Measurements from ENCODE around the gene SEMA4C.
"Not testable (repeated sequence)": the region's sequence is repeated elsewhere in the genome, so short reads cannot be mapped to it uniquely, and the experiment has no call there.

SEMA4C gene

GRCh38 chr2:96897491-96898134 is 27.7 kb upstream of the SEMA4C start:
- DNase-seq = no peak

- peak; percentile 35 for DNase-seq
These were observed 26.1 kb upstream of the SEMA4C start for GRCh38 chr2:96895746-96896651.

- no peak for DNase-seq
These were observed 25.3 kb upstream of the SEMA4C start for GRCh38 chr2:96895032-96895745.

GRCh38 chr2:96894151-96894531 is 24.3 kb upstream of the SEMA4C start:
- DNase-seq = no peak

- no peak for DNase-seq
These were observed 23.6 kb upstream of the SEMA4C start for GRCh38 chr2:96893289-96894150.

- DNase-seq = no peak
These were observed 21.9 kb upstream of the SEMA4C start for GRCh38 chr2:96891591-96892333.

- DNase-seq = no peak
These were observed 21.0 kb upstream of the SEMA4C start for GRCh38 chr2:96890726-96891385.

GRCh38 chr2:96890252-96890651 is 20.4 kb upstream of the SEMA4C start:
- no peak for DNase-seq

GRCh38 chr2:96889502-96889901 is 19.6 kb upstream of the SEMA4C start:
- DNase-seq = not testable (repeated sequence)

- DNase-seq = no peak
These were observed 18.5 kb upstream of the SEMA4C start for GRCh38 chr2:96888072-96889011.

- no peak for DNase-seq
These were observed 17.7 kb upstream of the SEMA4C start for GRCh38 chr2:96887493-96888012.

- no peak for DNase-seq
These were observed 15.8 kb upstream of the SEMA4C start for GRCh38 chr2:96885432-96886347.

GRCh38 chr2:96884299-96885094 is 14.6 kb upstream of the SEMA4C start:
- DNase-seq = no peak

- no peak for DNase-seq
These were observed 13.4 kb upstream of the SEMA4C start for GRCh38 chr2:96883306-96883705.

- DNase-seq = no peak
These were observed 13.0 kb upstream of the SEMA4C start for GRCh38 chr2:96882906-96883305.

- no peak for DNase-seq
These were observed 12.3 kb upstream of the SEMA4C start for GRCh38 chr2:96882230-96882629.

GRCh38 chr2:96881349-96882195 is 11.7 kb upstream of the SEMA4C start:
- no peak for DNase-seq
